GM12865 (cell line): ENCODE data around the gene RGS19.
"Not testable (repeated sequence)": the region's sequence is repeated elsewhere in the genome, so short reads cannot be mapped to it uniquely, and the experiment has no call there.

Experiments used
- DNase-seq: peaks from one replicate; pipeline ENCODE4 v3.0.0; 2010; ENCODE audit warnings: low read depth
- H3K4me3 ChIP-seq: 2 replicates; pipeline ENCODE4 v1.5.1; 2011; ENCODE audit warnings: mild to moderate bottlenecking, low read depth, low read length, control low read depth
- TF ChIP-seq, protein P1 (sequence below): IDR thresholded peaks from 2 replicates; pipeline ENCODE4 v1.5.1; 2011; ENCODE audit warnings: low read length, control low read depth, low read depth, inconsistent platforms; ENCODE audit not compliant: insufficient read depth; ENCODE audit errors: missing control alignments

Gene RGS19

GRCh38 chr20:64090165-64090564 is 10.8 kb upstream of the RGS19 start:
- no peak for DNase-seq
- no peak overlapping the region for H3K4me3 ChIP-seq
- TF ChIP-seq, protein P1, sequence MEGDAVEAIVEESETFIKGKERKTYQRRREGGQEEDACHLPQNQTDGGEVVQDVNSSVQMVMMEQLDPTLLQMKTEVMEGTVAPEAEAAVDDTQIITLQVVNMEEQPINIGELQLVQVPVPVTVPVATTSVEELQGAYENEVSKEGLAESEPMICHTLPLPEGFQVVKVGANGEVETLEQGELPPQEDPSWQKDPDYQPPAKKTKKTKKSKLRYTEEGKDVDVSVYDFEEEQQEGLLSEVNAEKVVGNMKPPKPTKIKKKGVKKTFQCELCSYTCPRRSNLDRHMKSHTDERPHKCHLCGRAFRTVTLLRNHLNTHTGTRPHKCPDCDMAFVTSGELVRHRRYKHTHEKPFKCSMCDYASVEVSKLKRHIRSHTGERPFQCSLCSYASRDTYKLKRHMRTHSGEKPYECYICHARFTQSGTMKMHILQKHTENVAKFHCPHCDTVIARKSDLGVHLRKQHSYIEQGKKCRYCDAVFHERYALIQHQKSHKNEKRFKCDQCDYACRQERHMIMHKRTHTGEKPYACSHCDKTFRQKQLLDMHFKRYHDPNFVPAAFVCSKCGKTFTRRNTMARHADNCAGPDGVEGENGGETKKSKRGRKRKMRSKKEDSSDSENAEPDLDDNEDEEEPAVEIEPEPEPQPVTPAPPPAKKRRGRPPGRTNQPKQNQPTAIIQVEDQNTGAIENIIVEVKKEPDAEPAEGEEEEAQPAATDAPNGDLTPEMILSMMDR = no peak

DNA sequence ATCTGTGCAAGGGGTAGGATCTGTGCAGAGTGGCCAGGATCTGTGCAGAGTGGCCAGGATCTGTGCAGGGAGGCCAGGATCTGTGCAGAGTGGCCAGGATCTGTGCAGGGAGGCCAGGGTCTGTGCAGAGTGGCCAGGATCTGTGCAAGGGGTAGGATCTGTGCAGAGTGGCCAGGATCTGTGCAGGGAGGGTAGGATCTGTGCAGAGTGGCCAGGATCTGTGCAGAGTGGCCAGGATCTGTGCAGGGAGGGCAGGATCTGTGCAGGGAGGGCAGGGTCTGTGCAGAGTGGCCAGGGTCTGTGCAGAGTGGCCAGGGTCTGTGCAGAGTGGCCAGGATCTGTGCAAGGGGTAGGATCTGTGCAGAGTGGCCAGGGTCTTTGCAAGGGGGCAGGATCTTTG is 9.3 kb upstream of the RGS19 start:
- not testable (repeated sequence) for H3K4me3 ChIP-seq, DNase-seq

DNA sequence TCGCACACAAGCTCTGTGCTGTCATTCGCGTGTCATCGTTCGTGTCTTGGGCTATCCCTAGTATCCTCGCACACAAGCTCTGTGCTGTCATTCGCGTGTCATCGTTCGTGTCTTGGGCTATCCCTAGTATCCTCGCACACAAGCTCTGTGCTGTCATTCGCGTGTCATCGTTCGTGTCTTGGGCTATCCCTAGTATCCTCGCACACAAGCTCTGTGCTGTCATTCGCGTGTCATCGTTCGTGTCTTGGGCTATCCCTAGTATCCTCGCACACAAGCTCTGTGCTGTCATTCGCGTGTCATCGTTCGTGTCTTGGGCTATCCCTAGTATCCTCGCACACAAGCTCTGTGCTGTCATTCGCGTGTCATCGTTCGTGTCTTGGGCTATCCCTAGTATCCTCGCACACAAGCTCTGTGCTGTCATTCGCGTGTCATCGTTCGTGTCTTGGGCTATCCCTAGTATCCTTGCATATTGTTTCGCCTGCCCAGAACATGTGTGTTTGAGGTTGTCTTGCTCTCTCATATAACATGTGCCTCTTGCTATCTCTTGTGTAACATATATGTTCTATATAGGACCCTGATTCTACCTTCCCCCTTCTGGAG is 8.0 kb upstream of the RGS19 start:
- not testable (repeated sequence) for DNase-seq, H3K4me3 ChIP-seq

DNA sequence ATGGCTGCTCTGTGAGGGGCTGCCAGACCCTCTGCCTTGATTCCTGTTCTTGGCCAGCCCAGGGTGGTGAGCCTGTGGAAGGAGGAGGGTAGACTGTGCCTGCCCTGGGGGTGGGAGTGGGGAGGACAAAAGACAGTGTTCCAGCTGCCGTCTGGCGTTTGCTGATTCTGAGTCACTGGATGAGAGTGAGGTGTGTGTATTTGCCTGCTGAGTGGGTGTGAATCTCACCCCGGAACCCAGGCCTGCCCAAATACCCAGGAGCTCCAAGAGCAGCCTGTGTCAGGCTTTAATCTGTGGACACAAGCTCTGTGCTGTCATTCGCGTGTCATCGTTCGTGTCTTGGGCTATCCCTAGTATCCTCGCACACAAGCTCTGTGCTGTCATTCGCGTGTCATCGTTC is 7.5 kb upstream of the RGS19 start:
- DNase-seq = no peak
- TF ChIP-seq, protein P1 = no peak
- no peak overlapping the region for H3K4me3 ChIP-seq

DNA sequence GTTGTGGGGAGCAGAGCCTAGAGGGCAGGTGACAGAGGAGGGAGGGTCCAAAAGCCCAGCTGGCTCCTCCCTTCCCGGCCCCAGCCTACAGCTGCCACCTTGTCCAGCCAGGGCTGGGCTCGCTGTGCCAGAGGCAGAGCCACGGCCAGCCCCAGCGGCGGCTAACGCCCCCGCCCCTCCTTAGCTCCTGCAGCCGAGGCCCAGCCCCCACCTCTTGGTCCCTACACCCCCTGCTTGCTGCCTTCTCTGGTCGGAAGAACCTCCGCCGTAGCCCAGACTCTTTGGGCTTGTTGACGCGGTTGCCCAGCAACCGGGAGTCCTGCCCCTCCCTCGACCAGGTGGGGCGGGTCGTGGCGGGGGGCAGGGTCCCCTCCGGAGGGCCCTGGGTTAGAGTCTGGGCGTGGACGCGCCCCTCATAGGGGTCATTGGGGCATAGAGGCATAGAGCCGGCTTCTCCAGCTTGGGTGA is 5.4 kb upstream of the RGS19 start:
- no peak overlapping the region for H3K4me3 ChIP-seq
- TF ChIP-seq, protein P1 = no peak
- no peak for DNase-seq

DNA sequence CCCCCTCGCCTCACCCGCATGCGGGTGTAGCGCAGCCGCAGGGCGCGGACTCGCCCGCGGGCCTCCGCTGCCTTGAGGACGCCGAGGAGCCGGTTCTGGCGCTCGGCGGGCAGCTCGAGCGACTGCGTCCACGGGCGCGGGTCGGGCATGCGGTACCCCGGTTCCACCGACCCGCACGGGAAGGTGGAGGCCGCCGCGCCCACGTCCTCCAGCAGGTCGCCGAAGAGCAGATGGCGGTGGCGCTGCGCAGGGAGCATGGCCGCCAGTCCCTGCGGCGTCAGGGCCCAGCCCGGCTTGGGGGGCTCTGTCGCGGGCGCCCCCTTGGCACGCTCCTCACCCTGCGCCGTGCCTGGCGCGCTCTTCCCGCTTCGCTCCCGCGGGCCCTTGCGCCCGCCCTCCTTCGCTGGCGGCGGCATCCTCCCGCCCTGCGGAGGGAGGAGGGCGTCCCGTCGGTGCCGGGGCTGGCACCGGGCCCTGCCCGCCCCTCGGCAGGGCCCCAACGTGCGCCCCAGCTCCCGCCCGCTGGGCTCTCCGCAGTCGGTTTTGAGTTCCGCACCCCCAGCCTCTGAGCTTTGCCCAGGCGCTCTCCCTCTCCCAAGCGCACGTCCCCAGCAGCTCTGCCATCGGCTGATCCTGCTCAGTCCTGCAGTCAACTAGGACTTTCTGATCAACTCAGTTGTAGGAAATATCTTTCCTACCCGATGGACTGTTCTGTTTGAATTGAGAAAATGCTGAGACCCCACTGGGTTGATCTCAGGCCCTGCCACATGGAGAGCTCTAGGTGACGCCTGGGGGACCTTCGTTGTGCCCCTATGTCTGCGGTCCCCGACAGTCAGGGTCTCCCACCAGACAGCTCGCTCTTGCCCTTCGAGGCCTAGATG is 4.7 kb upstream of the RGS19 start, which contains the start of gene LKAAEAR1:
TSS of gene LKAAEAR1 (minus strand) at position 595 of the 881 bp plus-strand sequence. CDS start at position 416, 179 bp downstream.
- no peak for DNase-seq
- no peak within 1 kb of the TSS; the same call in 1 of the 2 replicates for H3K4me3 ChIP-seq
- TF ChIP-seq, protein P1 = no peak

DNA sequence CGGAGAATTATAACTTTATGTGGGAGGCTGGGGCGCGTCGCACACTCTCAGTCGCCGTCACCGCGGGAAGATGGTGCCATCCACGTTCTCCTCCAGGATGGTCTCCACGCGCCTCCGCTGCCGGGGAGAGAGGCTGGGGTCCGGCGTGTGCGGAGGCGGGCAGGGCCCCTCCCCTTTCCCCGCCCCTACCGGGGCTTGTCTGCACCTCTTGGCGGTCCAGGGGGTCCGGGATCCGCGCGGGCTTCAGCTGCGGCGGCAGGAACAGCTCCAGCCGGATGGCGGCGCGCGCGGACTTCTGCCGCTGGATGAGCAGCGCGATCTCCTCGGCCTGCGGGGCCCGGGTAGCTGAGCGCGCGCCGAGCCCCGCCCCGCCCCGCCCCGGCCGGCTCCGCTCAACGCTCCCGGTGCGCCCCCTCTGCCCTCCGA is 4.1 kb upstream of the RGS19 start:
- TF ChIP-seq, protein P1 = peak; percentile 62
- H3K4me3 ChIP-seq = no peak overlapping the region; the same call in 1 of the 2 replicates
- peak; percentile 74 for DNase-seq

DNA sequence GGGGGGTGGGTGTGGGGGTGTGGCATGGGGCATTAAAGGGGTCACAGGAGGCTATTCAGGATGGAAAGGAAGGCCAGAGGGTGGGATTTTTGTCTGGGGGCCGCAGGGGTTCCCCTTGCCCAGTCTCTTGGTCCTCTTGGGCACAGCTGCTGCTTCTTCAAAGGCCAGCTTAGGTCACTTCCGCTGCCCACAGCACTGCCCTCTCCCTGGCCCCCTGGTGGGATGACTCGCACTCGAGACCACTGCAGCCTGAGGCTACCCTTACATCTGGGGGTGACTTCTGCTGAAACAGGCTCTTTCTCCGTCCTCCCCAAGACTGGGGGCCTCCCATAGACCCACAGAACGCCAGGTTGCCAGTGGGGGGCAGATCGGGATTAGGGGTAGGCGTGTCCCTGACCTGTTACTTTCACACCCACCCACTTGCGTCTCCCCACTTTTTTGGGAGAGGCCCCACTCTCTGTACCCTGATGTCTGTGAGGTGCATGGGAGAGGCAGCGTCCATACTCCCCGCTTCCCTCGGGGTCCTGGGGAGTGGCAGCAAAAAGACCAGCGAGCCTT is 3.6 kb upstream of the RGS19 start:
- no peak overlapping the region for H3K4me3 ChIP-seq
- TF ChIP-seq, protein P1 = no peak
- DNase-seq = no peak
